ENCODE results near the gene HBE1. TPM values are rescaled to one million over a fixed set of nuclear protein-coding genes. Genes with fewer than 3 reads are reported as not detected.
"Not testable (repeated sequence)": the region's sequence is repeated elsewhere in the genome, so short reads cannot be mapped to it uniquely, and the experiment has no call there.

The HBE1 gene
- 10 to 100 TPM in 1 of 3 donors, 1 to 10 TPM in 2; 2.4 to 10.5 (median 7.1) TPM for polyA plus RNA-seq (ENCODE audit: insufficient read length in 3 of 3)
- long read RNA-seq, donor 1, transcript HBE1-203 (3 exons, 616 nt), result major isoform, 7 of 7 reads
- long read RNA-seq, donor 1, partial matches to known transcripts, result 0 of 7 reads
- long read RNA-seq, donor 1, other reads (novel, unspliced or antisense), result 0 of 7 reads
- long read RNA-seq, donor 2, transcript HBE1-203 (3 exons, 616 nt), result major isoform, 12 of 12 reads
- long read RNA-seq, donor 2, partial matches to known transcripts, result 0 of 12 reads
- long read RNA-seq, donor 2, other reads (novel, unspliced or antisense), result 0 of 12 reads
- long read RNA-seq, donor 3, transcript HBE1-203 (3 exons, 616 nt), result major isoform, 11 of 11 reads
- long read RNA-seq, donor 3, partial matches to known transcripts, result 0 of 11 reads
- long read RNA-seq, donor 3, other reads (novel, unspliced or antisense), result 0 of 11 reads
- long read RNA-seq, donor 4, transcript HBE1-203 (3 exons, 616 nt), result major isoform, 10 of 10 reads
- long read RNA-seq, donor 4, partial matches to known transcripts, result 0 of 10 reads
- long read RNA-seq, donor 4, other reads (novel, unspliced or antisense), result 0 of 10 reads
- long read RNA-seq, donor 5, result 0 reads
- long read RNA-seq, donor 6, partial matches to known transcripts, result 0 of 3 reads
- long read RNA-seq, donor 6, other reads (novel, unspliced or antisense), result 0 of 3 reads
- long read RNA-seq, donor 7, partial matches to known transcripts, result 0 of 2 reads
- long read RNA-seq, donor 7, other reads (novel, unspliced or antisense), result 0 of 2 reads
- long read RNA-seq, donor 8, transcript HBE1-203 (3 exons, 616 nt), result major isoform, 57 of 63 reads
- long read RNA-seq, donor 8, partial matches to known transcripts, result 6 of 63 reads
- long read RNA-seq, donor 8, other reads (novel, unspliced or antisense), result 0 of 63 reads
- long read RNA-seq, donor 9, transcript HBE1-203 (3 exons, 616 nt), result major isoform, 14 of 14 reads
- long read RNA-seq, donor 9, partial matches to known transcripts, result 0 of 14 reads
- long read RNA-seq, donor 9, other reads (novel, unspliced or antisense), result 0 of 14 reads
- long read RNA-seq, donor 10, transcript HBE1-203 (3 exons, 616 nt), result major isoform, 16 of 16 reads
- long read RNA-seq, donor 10, partial matches to known transcripts, result 0 of 16 reads
- long read RNA-seq, donor 10, other reads (novel, unspliced or antisense), result 0 of 16 reads
- long read RNA-seq, donor 11, partial matches to known transcripts, result 0 of 3 reads
- long read RNA-seq, donor 11, other reads (novel, unspliced or antisense), result 0 of 3 reads
- long read RNA-seq, donor 12, transcript HBE1-203 (3 exons, 616 nt), result major isoform, 5 of 5 reads
- long read RNA-seq, donor 12, partial matches to known transcripts, result 0 of 5 reads
- long read RNA-seq, donor 12, other reads (novel, unspliced or antisense), result 0 of 5 reads
- long read RNA-seq, donor 13, result 0 reads
- long read RNA-seq, donor 14, result 0 reads
- long read RNA-seq, donor 15, transcript HBE1-203 (3 exons, 616 nt), result major isoform, 14 of 14 reads
- long read RNA-seq, donor 15, partial matches to known transcripts, result 0 of 14 reads
- long read RNA-seq, donor 15, other reads (novel, unspliced or antisense), result 0 of 14 reads
- long read RNA-seq, donor 16, transcript HBE1-203 (3 exons, 616 nt), result major isoform, 22 of 22 reads
- long read RNA-seq, donor 16, partial matches to known transcripts, result 0 of 22 reads
- long read RNA-seq, donor 16, other reads (novel, unspliced or antisense), result 0 of 22 reads

DNA sequence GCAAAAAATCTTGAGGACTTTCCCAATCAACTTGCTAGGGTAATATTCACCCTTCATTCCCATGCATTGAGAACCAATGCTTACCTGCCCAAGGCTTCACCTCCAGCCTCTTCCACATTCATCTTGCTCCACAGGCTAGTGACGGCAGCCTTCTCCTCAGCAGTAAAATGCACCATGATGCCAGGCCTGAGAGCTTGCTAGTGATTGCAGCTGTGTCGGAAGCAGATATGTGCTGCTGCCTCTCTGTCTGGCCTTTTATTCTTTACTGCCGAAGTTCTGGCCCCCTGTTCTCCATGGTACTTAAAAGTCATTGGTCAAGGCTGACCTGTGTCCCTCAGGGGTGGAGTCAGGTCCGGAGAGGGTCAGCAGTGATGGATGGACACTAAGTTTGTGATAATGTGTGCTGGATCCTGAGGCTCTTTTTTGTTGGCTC, at the start of gene HBE1:
Gene HBE1, minus strand, starts transcription at position 231 of the 433 bp plus-strand sequence. Its CDS starts 55 bp downstream, at position 176.
- DNase-seq, result no peak

DNA sequence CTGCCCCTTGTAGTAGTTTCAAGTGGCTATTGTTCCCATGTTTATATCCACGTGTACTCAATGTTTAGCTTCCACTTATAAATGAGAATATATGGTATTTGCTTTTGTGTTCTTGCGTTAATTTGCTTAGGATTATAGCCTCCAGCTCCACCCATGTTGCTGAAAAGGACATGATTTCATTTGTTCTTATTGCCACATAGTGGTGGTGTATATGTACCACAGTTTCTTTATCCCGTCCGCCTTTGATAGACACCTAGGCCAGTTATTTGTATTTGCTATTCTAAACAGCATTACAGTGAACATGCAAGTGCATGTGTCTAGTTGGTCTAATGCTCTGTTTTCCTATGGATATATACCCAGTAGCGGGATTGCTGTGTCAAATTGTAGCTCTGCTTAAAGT, 47.5 kb upstream of the HBE1 start:
- DNase-seq, result no peak

DNA sequence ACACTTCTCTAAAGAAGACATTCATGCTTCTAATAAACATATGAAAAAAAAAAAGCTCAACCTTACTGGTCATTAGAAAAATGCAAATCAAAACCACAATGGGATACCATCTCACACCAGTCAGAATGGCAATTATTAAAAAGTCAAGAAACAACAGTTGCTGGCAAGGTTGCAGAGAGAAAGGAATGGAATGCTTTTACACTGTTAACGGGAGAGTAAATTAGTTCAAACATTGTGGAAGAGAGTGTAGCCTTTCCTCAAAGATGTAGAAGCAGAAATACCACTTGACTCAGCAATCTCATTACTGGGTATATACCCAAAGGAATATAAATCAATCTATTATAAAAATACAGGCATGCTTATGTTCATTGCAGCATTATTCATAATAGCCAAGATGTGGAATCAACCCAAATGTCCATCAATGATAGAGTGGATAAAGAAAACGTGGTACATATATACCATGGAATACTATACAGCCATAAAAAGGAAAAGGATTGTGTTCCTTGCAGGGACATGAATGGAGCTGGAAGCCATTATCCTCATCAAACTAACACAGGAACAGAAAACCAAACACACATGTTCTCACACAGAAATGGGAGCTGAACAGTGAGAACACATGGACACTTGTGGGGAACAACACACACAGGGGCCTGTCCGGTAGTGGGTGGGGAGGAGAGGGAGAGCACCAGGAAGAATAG, 43.7 kb upstream of the HBE1 start:
- not testable (repeated sequence) for DNase-seq

DNA sequence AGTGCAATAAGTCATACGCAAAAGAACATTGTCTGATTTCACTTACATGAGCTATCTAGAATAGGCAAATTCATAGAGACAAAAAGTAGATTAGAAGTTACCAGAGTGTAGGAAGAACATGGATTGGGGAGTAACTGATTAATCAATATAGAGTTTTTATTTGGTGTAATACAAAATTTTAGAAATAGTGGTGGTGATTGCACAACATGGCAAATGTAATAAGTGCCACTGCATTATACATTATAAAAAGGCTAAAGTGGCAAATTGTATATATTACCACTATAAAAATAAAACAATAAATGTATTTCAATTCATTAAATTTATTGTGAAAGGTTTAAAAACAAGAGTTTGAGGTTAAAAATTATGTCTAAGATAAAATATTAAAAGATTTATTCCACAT, 40.7 kb upstream of the HBE1 start:
- DNase-seq, result no peak

DNA sequence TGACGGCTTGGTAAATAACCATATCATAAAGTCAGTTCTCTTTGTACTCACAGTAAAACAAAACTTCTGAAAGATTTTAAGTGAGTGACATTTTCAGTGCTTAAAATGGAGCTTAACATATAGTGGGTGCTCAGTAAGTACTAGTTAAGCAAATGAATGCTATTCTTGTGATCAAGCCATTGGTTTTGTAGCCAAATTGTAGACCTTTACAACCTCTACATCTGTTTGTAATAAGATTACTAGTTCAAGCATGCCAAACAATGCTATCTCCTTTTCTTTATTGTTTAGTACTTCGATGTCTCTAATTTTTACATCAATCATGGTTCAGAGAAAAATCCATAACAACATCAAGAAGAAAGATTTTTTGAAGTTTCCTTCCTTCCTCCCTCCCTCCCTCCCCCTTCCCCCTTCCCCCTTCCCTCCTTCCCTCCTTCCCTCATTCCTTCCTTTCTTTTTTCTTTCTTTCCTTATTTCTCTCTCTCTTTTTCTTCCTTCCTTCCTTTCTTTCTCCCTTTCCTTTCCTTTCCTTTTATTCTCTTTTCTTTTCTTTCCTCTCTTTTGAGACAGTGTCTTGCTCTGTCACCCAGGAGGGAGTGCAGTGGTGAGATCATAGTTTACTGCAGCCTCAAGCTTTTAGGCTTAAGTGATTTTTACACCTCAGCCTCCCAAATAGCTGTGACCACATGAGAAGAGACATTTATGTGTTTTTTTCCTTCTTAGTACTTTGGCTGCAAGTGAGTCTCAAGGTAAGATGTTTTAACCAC, 37.7 kb upstream of the HBE1 start:
- no peak for DNase-seq

DNA sequence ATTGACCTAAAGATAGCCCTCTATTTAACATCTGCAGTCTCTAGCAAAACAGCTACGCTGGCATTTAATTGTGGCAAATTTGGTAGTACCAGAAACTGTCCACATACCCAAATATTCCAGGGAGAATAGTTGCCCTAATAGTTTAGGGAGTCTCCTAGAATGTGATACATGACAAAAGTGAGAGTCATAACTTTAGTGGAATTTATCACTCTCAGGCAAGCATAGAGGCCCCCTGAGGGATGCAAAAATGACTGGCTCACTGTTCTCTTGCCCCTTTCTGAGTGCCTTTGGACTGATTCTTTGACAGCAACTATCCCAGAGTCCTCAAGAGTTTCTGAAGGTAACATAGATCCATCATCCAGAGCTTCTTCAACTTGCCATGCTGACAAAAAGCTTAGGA, 34.3 kb upstream of the HBE1 start:
- no peak for DNase-seq

DNA sequence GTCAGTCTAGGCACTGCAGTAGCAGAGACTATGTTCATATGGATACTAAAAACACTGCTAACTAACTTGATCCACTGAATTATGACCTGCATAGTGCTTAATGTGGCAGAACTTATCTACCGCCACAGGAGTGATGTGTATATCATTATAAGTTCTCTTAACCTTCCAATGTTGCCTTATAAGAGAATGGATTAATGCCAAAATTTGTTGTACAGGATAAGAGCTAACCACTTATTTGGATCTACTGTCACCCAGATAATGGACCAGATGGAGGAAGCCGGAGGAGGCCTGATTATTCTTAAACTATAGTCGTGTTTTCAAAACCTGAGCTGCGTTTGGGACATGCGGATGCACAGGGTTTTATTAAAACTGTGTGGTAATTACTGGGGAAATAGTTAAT, 33.9 kb upstream of the HBE1 start:
- no peak for DNase-seq

DNA sequence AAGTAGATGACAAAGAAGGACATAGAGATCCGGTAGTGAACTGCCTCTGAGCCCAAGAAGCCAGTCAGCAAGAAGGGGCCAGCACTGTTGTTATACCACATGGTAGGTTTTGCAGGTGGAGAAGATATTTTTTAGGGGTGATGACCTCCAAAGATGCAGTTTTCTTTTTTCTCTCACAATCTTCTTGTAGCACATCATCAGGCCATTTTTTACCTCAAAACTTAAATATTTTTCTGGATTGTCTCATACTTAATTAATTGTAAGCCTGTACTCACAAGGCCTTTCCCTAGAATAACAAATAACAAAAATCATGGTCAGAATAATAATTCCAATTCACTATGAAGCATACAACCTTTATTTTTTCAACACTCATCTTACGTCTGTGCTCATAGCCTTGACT, 32.1 kb upstream of the HBE1 start, which contains the start of gene OR51B4:
Gene OR51B4, minus strand, starts transcription at position 101 of the 400 bp plus-strand sequence. Its CDS starts 0 bp downstream, at position 101.
- no peak for DNase-seq

DNA sequence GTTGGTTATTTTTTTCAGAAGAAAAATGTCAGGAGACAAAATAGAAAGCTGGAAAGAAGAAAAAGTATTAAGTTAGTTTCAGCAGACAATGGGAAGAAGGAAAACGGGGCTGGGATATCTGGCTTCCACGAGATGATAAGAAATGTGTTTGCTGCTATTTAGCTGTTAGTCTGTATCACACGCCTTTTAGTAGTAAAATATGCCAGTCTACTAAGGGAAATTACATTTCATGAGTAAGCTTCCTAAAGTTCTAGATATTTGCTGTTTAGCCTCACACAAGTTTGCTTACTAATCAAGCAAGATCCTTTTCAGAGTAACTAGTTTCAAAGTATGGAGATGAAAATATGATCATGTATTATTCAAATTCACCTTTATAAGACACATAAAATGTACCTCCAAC, 30.5 kb upstream of the HBE1 start:
- no peak for DNase-seq

DNA sequence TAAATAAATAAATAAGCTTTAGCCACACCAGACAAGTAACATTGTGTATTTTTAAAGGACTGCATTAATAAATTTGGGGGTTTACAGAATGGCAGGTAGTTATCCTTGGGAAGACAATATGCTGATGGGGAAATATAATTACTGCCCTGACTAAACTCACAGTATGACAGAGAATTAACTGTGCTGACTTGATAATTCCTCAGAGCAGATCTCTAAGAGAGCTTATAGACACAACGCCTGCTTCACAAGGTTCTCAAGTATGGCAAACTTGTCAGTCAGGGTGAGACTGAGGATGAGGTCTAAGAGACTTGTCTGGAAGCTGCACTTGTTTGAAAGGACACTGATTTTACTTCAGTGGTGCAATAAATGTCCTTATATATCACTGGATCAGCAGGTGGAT, 28.7 kb upstream of the HBE1 start:
- DNase-seq, result no peak

DNA sequence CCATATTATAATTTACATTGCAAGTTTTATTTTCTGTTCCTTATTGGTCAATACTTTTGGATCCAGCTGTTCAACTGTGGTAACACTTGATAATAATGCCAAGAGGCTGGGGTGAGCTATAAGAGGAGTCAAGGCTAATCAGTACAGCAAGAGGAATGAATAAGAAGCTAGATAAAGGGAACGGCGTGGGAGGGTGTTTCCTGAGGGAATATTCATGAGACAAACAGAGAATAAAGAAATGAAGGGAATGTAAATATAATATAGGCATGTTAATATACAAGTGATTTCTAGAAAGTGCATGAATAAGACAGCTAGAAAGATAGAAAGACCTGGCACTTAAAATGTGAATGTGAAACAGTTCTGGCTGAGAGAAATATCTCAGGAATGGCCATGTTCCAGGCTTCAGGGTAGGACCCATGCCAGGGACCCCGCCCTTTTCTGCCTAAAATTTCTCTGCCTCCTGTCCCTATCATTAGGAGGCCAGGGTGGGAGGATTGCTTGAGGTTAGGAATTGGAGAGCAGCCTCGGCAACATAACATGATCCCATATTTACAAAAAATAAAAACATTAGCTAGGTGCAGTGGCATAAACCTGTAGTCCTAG, 28.1 kb upstream of the HBE1 start:
- DNase-seq, result no peak

DNA sequence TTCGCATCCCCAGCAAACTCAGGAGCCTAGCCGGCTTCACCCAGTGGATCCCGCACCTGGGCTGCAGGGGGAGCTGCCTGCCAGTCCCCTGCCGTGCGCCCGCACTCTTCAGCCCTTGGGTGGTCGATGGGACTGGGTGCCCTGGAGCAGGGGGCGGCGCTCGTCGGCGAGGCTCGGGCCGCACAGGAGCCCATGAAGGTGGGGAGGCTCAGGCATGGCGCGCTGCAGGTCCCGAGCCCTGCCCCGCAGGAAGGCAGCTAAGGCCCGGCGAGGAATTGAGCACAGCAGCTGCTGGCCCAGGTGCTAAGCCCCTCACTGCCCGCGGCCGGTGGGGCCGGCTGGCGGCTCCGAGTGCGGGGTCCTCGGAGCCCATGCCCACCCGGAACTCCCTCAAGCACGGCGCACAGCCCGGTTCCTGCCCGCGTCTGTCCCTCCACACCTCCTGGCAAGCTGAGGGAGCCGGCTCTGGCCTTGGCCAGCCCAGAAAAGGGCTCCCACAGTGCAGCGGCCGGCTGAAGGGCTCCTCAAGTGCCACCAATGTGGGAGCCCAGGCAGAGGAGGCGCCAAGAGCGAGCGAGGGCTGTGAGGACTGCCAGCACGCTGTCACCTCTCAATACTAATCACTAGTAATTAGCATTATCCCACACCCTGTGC, 24.7 kb upstream of the HBE1 start:
- DNase-seq, result not testable (repeated sequence)

DNA sequence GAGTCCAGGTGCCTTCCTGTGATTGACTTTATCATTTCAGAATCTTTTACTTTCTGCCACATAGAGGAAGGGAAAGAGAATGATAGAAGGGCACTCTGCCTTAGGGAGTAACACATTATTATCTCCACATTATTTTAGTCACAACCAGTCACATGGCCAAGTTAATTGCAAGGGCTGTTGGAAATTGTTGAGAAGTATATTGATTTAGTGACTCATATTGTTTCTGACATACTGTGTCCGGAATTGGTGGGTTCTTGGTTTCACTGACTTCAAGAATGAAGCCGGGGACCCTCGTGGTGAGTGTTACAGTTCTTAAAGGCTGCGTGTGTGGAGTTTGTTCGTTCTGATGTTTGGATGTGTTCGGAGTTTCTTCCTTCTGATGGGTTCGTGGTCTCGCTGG, 23.3 kb upstream of the HBE1 start:
- DNase-seq, result no peak

DNA sequence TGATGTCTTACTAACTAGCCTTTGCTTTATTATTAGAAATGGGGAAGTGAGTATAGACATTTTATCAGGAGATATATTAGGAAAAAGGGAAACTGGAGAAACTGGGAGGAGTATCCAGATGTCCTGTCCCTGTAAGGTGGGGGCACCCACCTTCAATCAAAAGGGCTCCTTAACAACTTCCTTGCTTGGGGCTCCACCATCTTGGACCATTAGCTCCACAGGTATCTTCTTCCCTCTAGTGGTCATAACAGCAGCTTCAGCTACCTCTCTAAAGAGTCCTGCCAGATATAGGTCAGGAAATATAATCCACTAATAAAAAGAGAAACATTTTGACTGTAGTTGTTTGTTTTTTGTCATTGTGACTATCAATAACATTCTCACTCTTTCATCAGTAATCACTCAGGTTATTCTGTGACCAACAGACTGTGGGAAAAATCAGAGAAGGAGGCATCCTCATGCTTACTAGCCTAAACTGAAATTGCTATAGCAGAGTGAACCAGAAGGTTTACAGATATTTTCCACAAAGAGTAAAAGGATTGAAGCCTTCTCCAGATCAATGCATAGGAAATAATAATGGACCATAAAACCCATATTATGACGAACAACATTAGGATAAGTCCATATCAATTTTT, 21.6 kb upstream of the HBE1 start:
- DNase-seq, result no peak

DNA sequence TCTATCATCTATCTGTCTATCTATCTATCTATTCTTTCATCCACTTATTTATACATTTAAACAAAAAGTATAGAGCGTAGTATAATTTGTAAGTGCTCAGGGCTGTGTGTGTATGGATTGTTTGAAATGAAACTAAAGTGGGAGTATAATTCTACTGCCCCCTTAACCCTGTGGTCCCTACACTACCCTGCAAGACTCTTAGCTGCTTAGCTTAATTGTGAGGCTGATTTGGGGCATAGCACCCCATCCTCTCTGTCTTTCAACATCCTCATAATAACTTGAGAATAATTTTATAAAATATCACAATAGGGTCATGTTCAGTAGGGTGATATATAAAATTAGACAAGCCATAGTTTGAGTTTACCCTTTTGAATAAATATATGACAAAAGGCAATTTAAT, 20.4 kb upstream of the HBE1 start:
- no peak for DNase-seq

DNA sequence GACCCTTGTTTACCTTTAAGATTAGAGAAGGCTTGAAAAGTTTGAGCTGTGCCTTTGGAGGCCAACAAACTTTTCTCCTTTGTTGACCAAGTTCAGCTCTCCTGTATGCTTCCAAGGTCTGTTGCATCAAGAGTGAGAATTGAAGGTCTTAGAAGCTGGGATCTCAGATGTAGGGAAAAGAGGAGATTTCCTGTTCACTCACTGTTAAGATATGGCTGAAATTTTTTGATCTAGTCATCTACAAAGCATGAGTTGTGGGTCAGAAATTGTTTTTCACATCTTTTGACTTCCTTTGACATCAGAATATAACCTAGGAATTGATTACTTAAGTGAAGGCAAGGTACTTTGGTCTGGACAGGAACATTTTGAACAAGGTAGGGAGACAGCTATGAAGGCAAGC, 20.0 kb upstream of the HBE1 start:
- no peak for DNase-seq

DNA sequence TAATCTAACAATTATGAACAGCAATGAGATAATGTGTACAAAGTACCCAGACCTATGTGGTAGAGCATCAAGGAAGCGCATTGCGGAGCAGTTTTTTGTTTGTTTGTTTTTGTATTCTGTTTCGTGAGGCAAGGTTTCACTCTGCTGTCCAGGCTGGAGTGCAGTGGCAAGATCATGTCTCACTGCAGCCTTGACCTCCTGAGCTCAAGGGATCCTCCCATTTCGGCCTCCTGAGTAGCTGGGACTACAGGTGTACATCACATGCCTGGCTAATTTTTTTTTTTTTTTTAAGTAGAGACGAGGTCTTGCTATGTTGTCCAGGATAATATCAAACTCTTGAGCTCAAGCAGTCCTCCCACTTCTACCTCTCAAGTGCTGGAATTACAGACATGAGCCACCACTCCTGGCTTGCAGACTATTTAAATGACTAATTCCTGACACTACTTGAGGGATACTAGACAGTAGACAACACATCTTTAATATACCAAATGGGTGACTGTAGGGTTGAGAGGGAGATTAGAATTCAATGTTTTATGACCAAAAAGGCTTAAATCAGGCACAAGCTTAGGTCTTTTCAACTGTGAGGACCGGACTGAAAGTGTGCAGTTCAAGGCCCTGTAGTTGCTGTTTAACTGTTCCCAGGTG, 19.3 kb upstream of the HBE1 start:
- DNase-seq, result no peak
